DND-41 (cell line): ENCODE results near the gene SHISA3.

Source experiments
- ATAC-seq: fragments of 200-7000 bp; cut with Tn5 transposase; 3 replicates; pipeline ENCODE4 v1.9.1; 2021; ENCODE audit warnings: low read depth; ENCODE audit not compliant: insufficient read depth
- DNase-seq: peaks from one replicate; pipeline ENCODE4 v3.0.0-alpha.2; 2020
- H2AFZ ChIP-seq: 2 replicates; pipeline ENCODE4 v1.6.0; 2012; ENCODE audit warnings: low read depth, low read length
- H3K27ac ChIP-seq: 2 replicates; pipeline ENCODE4 v1.5.1; 2012; ENCODE audit warnings: low read length, inconsistent platforms
- H3K27me3 ChIP-seq: fragments of 200-600 bp; sonication (generic); 2 replicates; pipeline ENCODE4 v1.6.0; 2012; ENCODE audit warnings: low read length, mild to moderate bottlenecking, inconsistent platforms; ENCODE audit not compliant: insufficient read depth, poor library complexity
- H3K36me3 ChIP-seq: 2 replicates; pipeline ENCODE4 v1.5.1; 2012; ENCODE audit warnings: low read length, inconsistent platforms; ENCODE audit not compliant: insufficient read depth
- H3K4me1 ChIP-seq: 2 replicates; pipeline ENCODE4 v1.5.1; 2012; ENCODE audit warnings: mild to moderate bottlenecking, low read length; ENCODE audit not compliant: insufficient read depth
- H3K4me2 ChIP-seq: 2 replicates; pipeline ENCODE4 v1.6.0; 2012; ENCODE audit warnings: mild to moderate bottlenecking, moderate library complexity, low read length, inconsistent platforms; ENCODE audit not compliant: insufficient read depth
- H3K4me3 ChIP-seq, 2 experiments: fragments of 200-600 bp in 1 of 2; shearing (Covaris generic) in 1 of 2; 2 replicates each; pipeline ENCODE4 v1.5.1; 2012 to 2016; ENCODE audit warnings: inconsistent platforms in 2 of 2, low read length in 2 of 2, mild to moderate bottlenecking in 2 of 2, low read depth in 1 of 2, moderate library complexity in 1 of 2
- H3K79me2 ChIP-seq: 2 replicates; pipeline ENCODE4 v1.6.0; 2012; ENCODE audit warnings: low read length, inconsistent platforms; ENCODE audit not compliant: insufficient read depth
- H3K9ac ChIP-seq: 2 replicates; pipeline ENCODE4 v1.6.0; 2012; ENCODE audit warnings: low read depth, mild to moderate bottlenecking, inconsistent platforms, low read length, moderate library complexity
- H3K9me3 ChIP-seq: 2 replicates; pipeline ENCODE4 v1.5.1; 2012; ENCODE audit warnings: low read length, moderate library complexity, mild to moderate bottlenecking, inconsistent platforms; ENCODE audit not compliant: insufficient read depth, severe bottlenecking
- H4K20me1 ChIP-seq: 2 replicates; pipeline ENCODE4 v1.6.0; 2012; ENCODE audit warnings: low read length; ENCODE audit not compliant: insufficient read depth
- CTCF ChIP-seq: IDR thresholded peaks from 2 replicates; pipeline ENCODE4 v1.5.1; 2012; ENCODE audit warnings: borderline replicate concordance, low read length, moderate library complexity, mild to moderate bottlenecking; ENCODE audit not compliant: poor library complexity, severe bottlenecking; ENCODE audit errors: extremely low read depth
- EZH2 ChIP-seq: IDR thresholded peaks from 3 replicates; pipeline ENCODE4 v1.6.1; 2012; ENCODE audit warnings: borderline replicate concordance, low read depth, mild to moderate bottlenecking, moderate library complexity, low read length, inconsistent platforms; ENCODE audit not compliant: severe bottlenecking

Gene SHISA3

GRCh38 chr4:42363614-42364013 is 33.7 kb upstream of the SHISA3 start:
- ATAC-seq (no peak), DNase-seq (no peak)
- Histone ChIP-seq H3K27me3 (no peaks in the 10 kb centered on the region), H3K4me3 (no peak overlapping the region), H3K4me2 (no peak overlapping the region), H3K27ac (no peak overlapping the region), H3K9me3 (no peaks in the 10 kb centered on the region), H3K9ac (no peak overlapping the region), H4K20me1 (no peaks in the 10 kb centered on the region), H3K4me1 (no peaks in the 10 kb centered on the region), H3K36me3 (no peaks in the 10 kb centered on the region), H3K79me2 (no peaks in the 10 kb centered on the region), H2AFZ (no peak overlapping the region)
- TF ChIP-seq EZH2 (no peak), CTCF (no peak)

- Histone ChIP-seq H3K4me3 (no peak overlapping the region), H3K9ac (no peak overlapping the region), H3K79me2 (no peaks in the 10 kb centered on the region), H3K4me1 (no peaks in the 10 kb centered on the region), H3K36me3 (no peaks in the 10 kb centered on the region), H3K4me2 (no peak overlapping the region), H3K27me3 (no peaks in the 10 kb centered on the region), H3K27ac (no peak overlapping the region), H4K20me1 (no peaks in the 10 kb centered on the region), H3K9me3 (no peaks in the 10 kb centered on the region), H2AFZ (no peak overlapping the region)
- DNase-seq (no peak), ATAC-seq (no peak)
- TF ChIP-seq EZH2 (no peak), CTCF (no peak)
Observed at GRCh38 chr4:42364266-42365053, 32.8 kb upstream of the SHISA3 start.

GRCh38 chr4:42366959-42367358 is 30.3 kb upstream of the SHISA3 start:
- Histone ChIP-seq H3K27ac (no peak overlapping the region), H3K36me3 (no peaks in the 10 kb centered on the region), H3K4me1 (no peaks in the 10 kb centered on the region), H3K9ac (no peak overlapping the region), H3K4me3 (no peak overlapping the region), H4K20me1 (no peaks in the 10 kb centered on the region), H3K27me3 (no peaks in the 10 kb centered on the region), H3K79me2 (no peaks in the 10 kb centered on the region), H2AFZ (no peak overlapping the region), H3K9me3 (no peaks in the 10 kb centered on the region), H3K4me2 (no peak overlapping the region)
- TF ChIP-seq EZH2 (no peak), CTCF (no peak)
- no peak for DNase-seq
- ATAC-seq, result no peak

- ATAC-seq (no peak), DNase-seq (no peak)
- Histone ChIP-seq H3K9me3 (no peaks in the 10 kb centered on the region), H3K4me3 (no peak overlapping the region), H3K4me2 (no peak overlapping the region), H3K4me1 (no peaks in the 10 kb centered on the region), H3K36me3 (no peaks in the 10 kb centered on the region), H3K9ac (no peak overlapping the region), H3K79me2 (no peaks in the 10 kb centered on the region), H3K27ac (no peak overlapping the region), H4K20me1 (no peaks in the 10 kb centered on the region), H3K27me3 (no peaks in the 10 kb centered on the region), H2AFZ (no peak overlapping the region)
- no peak for TF ChIP-seq CTCF
- no peak for TF ChIP-seq EZH2
Observed at GRCh38 chr4:42369489-42369888, 27.8 kb upstream of the SHISA3 start.
